Smooth muscle cell (in vitro differentiated cells): Measurements from ENCODE around the gene CD74. TPM values are rescaled to one million over a fixed set of nuclear protein-coding genes. Genes with fewer than 3 reads are reported as not detected.

Source experiments
- DNase-seq: peaks from one replicate; lab custom pipeline; 2025; ENCODE audit not compliant: unreplicated experiment; lab: John Stamatoyannopoulos, UW
- H2AFZ ChIP-seq: fragments of 200-600 bp; sonication (generic); 2 replicates; pipeline ENCODE4 v1.6.0; 2016; ENCODE audit warnings: antibody characterized with exemption, low read depth, mild to moderate bottlenecking
- H3F3A ChIP-seq: fragments of 200-600 bp; sonication (generic); 2 replicates; pipeline ENCODE4 v1.6.0; 2017; ENCODE audit warnings: antibody characterized with exemption, low read depth
- H3K27ac ChIP-seq: fragments of 200-600 bp; sonication (generic); 2 replicates; pipeline ENCODE4 v1.5.1; 2016; ENCODE audit warnings: low read depth, mild to moderate bottlenecking
- H3K27me3 ChIP-seq: fragments of 200-600 bp; sonication (generic); 2 replicates; pipeline ENCODE4 v1.6.1; 2016; ENCODE audit warnings: low read depth, mild to moderate bottlenecking
- H3K36me3 ChIP-seq: fragments of 200-600 bp; sonication (generic); 2 replicates; pipeline ENCODE4 v1.5.1; 2016; ENCODE audit warnings: low read depth
- H3K4me1 ChIP-seq: fragments of 200-600 bp; sonication (generic); 2 replicates; pipeline ENCODE4 v1.5.1; 2016; ENCODE audit warnings: low read depth
- H3K4me2 ChIP-seq: fragments of 200-600 bp; sonication (generic); 2 replicates; pipeline ENCODE4 v1.6.0; 2016; ENCODE audit warnings: mild to moderate bottlenecking
- H3K4me3 ChIP-seq: fragments of 200-600 bp; sonication (generic); 2 replicates; pipeline ENCODE4 v1.5.1; 2016; ENCODE audit warnings: mild to moderate bottlenecking
- H3K79me2 ChIP-seq: fragments of 200-600 bp; sonication (generic); 2 replicates; pipeline ENCODE4 v1.6.0; 2016; ENCODE audit warnings: low read depth, mild to moderate bottlenecking
- H3K9ac ChIP-seq: fragments of 200-600 bp; sonication (generic); 2 replicates; pipeline ENCODE4 v1.6.0; 2016; ENCODE audit warnings: low read depth
- H3K9me3 ChIP-seq: fragments of 200-600 bp; sonication (generic); replicated peaks from 2 replicates; pipeline ENCODE4 v1.5.1; 2016; ENCODE audit warnings: low read depth
- H4K20me1 ChIP-seq: fragments of 200-600 bp; sonication (generic); 2 replicates; pipeline ENCODE4 v1.6.0; 2016; ENCODE audit warnings: low read depth
- WGBS: methylation state at CpG from one replicate; pipeline ENCODE4 v1.1.7; 2016; ENCODE audit warnings: low lambda C conversion rate; 5-methylcytosine and 5-hydroxymethylcytosine counted together
- polyA plus RNA-seq: library from polyadenylated mRNA; unstranded; fragments of >200 nt; fragmentation: Nextera tagmentation; extraction: Ambion mirVana; gene quantifications from 2 replicates; pipeline ENCODE4 v1.2.1, GENCODE V29; 2016
- total RNA-seq: library from RNA; depleted of rRNA; stranded (reverse); fragments of >200 nt; gene quantifications from 2 replicates; pipeline ENCODE4 v1.2.3, GENCODE V29; 2014
- TF ChIP-seq, protein P1 (sequence below): fragments of 200-600 bp; sonication (generic); IDR thresholded peaks from 2 replicates; pipeline ENCODE4 v1.5.1; 2017; ENCODE audit warnings: borderline replicate concordance, mild to moderate bottlenecking, antibody characterized with exemption; ENCODE audit not compliant: insufficient read depth, poor library complexity, severe bottlenecking

Gene CD74
- total and polyA plus RNA-seq, 2 experiments from 2014 or later, result 2.7 to 3.9 TPM

DNA sequence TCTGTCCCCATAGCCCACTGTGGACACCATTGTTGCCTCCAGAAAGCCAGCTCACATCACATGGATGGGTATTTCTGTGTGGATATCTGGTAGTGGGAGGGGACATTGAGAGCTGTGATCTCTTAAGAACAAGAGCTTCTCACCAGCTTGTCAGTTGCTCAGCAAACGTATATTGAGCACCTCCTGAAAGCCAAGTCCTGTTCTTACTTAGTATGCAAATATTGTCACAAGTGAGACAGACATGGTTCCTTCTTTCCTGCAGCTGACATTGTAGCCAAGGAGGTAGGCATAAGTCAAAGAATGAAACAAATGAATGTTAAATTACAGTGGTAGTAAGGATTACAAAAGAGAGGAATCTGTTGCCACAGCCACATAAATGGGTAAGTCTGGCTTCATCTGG is 51.4 kb downstream of the CD74 start:
- 90% methylated on average over 1 of the region's 1 CpG for WGBS
- Histone ChIP-seq H3K4me3 (no peak overlapping the region), H2AFZ (no peak overlapping the region), H3K27me3 (no peaks in the 10 kb centered on the region), H3K36me3 (no peaks in the 10 kb centered on the region), H3K27ac (no peak overlapping the region), H3K9ac (no peak overlapping the region), H3K4me1 (peaks cover 10% of the 10 kb centered on the region), H3K79me2 (peaks cover 28% of the 10 kb centered on the region), H3K9me3 (no peaks in the 10 kb centered on the region), H3K4me2 (no peak overlapping the region), H3F3A (peaks cover 9% of the 10 kb centered on the region), H4K20me1 (peaks cover 4% of the 10 kb centered on the region)
- no peak for DNase-seq
- TF ChIP-seq, protein P1, sequence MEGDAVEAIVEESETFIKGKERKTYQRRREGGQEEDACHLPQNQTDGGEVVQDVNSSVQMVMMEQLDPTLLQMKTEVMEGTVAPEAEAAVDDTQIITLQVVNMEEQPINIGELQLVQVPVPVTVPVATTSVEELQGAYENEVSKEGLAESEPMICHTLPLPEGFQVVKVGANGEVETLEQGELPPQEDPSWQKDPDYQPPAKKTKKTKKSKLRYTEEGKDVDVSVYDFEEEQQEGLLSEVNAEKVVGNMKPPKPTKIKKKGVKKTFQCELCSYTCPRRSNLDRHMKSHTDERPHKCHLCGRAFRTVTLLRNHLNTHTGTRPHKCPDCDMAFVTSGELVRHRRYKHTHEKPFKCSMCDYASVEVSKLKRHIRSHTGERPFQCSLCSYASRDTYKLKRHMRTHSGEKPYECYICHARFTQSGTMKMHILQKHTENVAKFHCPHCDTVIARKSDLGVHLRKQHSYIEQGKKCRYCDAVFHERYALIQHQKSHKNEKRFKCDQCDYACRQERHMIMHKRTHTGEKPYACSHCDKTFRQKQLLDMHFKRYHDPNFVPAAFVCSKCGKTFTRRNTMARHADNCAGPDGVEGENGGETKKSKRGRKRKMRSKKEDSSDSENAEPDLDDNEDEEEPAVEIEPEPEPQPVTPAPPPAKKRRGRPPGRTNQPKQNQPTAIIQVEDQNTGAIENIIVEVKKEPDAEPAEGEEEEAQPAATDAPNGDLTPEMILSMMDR, result no peak

DNA sequence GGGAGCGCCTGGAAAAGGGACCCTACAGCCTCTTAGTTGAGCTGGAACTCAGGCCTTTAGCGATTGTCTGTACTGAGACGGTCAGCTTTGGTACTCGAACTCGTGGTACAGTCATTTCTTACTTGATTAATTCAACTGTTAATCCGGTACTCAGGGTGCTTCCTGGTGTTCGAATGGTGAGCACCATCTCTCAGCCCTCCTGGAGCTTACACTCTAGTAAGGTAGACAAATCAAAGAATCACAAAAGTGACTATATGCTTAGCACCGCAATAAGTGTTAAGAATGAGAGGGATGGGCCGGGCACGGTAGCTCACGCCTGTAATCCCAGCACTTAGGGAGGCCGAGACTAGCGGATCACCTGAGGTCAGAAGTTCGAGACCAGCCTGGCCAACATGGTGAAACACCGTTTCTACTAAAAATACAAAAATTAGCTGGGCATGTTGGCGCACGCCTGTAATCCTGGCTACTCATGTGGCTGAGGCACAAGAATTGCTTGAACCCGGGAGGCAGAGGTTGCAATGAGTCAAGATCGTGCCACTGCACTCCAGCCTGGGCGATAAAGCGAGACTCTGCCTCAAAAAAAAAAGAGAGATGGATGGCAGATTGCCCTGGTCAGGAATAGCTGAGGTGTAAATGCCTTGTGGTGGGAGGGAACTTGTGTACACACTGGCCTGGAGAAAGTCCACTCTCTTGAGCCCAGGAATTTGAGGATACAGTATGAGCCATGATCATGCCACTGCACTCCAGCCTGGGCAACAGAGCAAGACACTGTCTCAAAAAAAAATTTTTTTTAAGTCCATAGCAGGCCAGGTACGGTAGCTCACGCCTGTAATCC is 54.2 kb downstream of the CD74 start:
- Histone ChIP-seq H3K4me1 (peaks cover 10% of the 10 kb centered on the region), H3K36me3 (no peaks in the 10 kb centered on the region), H3K4me2 (peak overlapping the region; percentile 96), H4K20me1 (peaks cover 4% of the 10 kb centered on the region), H3K27ac (no peak overlapping the region), H3K27me3 (no peaks in the 10 kb centered on the region), H3K79me2 (peaks cover 28% of the 10 kb centered on the region), H3K4me3 (peak overlapping the region; percentile 82), H3F3A (peaks cover 10% of the 10 kb centered on the region), H3K9me3 (no peaks in the 10 kb centered on the region), H3K9ac (peak overlapping the region; percentile 79), H2AFZ (peak overlapping the region; percentile 87)
- WGBS, result 49% methylated on average over 23 of the region's 23 CpGs
- TF ChIP-seq, protein P1, result no peak
- DNase-seq, result no peak

DNA sequence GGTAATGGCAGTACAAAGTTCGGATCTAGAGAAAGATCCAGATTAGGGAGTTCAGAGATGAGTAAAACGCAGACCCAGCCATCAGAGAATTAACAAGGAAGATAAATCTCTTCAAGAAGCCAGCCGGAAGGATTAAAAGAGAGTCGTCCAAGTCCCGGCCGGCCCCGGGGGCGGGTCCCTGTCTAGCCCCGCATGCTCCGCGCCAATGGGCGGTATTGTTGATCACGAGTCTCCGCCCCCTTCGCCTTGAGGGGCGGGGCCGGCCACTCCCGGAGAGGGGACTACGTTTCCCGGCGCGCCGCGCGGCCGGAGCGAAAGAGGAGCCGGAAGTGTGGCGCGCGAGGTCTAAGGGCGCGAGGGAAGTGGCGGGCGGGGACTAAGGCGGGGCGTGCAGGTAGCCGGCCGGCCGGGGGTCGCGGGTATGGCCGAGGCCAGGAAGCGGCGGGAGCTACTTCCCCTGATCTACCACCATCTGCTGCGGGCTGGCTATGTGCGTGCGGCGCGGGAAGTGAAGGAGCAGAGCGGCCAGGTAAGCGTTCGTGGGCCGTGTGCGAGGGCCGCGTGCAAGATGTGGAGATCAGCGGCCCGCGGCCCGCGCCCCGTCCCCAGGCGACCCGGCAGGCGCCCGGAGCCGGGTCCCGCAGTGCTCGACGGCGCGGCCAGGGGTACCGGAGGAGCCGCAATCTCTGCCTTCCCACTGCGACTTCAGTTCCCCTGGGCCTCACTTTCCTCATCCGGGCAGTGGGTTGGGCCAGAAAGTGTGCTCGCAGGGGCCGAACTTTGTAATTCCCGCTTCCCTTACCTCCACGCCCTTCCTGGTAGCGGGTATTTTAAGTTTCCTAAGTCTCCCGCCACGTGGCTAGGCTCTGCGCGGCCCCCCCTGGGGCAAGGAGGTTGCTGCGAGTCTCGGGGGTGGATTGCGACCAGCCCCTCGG is 55.1 kb downstream of the CD74 start, which contains the start of gene TCOF1:
TSS of gene TCOF1 (plus strand) at position 372 of the 935 bp plus-strand sequence. CDS start at position 422, 50 bp downstream.
- H3K27me3 ChIP-seq, result no peaks in the 10 kb centered on the region
- no peaks in the 10 kb centered on the region for H3K36me3 ChIP-seq
- peak within 1 kb of the TSS; percentile 96 for H3K4me2 ChIP-seq
- peaks cover 10% of the 10 kb centered on the region for H3K4me1 ChIP-seq
- peak within 1 kb of the TSS; percentile 56 for H3K27ac ChIP-seq
- TF ChIP-seq, protein P1, result no peak
- peaks cover 10% of the 10 kb centered on the region for H3F3A ChIP-seq
- DNase-seq, result peak; percentile 85
- H3K4me3 ChIP-seq, result peak within 1 kb of the TSS; percentile 82
- H3K79me2 ChIP-seq, result peaks cover 28% of the 10 kb centered on the region
- no peaks in the 10 kb centered on the region for H3K9me3 ChIP-seq
- peak within 1 kb of the TSS; percentile 79 for H3K9ac ChIP-seq
- peaks cover 4% of the 10 kb centered on the region for H4K20me1 ChIP-seq
- WGBS, result 2% methylated on average over 82 of the region's 90 CpGs
- H2AFZ ChIP-seq, result peak within 1 kb of the TSS; percentile 87
